ENCODE data around the gene VCAN. TPM values are rescaled to one million over a fixed set of nuclear protein-coding genes. Genes with fewer than 3 reads are reported as not detected.

Gene VCAN
- polyA plus RNA-seq, 1 experiment = 38.0 TPM

DNA sequence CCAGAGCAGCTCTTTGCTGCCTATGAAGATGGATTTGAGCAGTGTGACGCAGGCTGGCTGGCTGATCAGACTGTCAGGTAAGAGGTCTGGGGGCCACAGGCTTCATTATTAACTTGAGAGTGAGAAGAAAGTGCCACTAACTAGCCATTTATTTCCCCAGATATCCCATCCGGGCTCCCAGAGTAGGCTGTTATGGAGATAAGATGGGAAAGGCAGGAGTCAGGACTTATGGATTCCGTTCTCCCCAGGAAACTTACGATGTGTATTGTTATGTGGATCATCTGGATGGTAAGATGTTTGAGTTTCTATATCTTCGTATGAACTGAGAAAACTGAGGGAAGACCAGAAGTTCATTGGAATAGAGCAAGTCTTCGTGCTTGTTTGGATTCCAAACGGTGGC, 22.1 kb downstream of the VCAN start:
- CTCF ChIA-PET = interaction anchor here (1.0 to 1.4 kb wide), 2 partner anchors 10 to 20 kb away, joined by 3 to 4 read pairs; no protein-coding TSS in a partner anchor
- no peak for TF ChIP-seq CTCF (IDR thresholded peaks at IDR 0.05; ENCODE audit: insufficient read depth, low read depth, low read length)
- H3K36me3 ChIP-seq (ENCODE audit: control insufficient read depth, insufficient read depth, low read length) = no peaks in the 10 kb centered on the region
- no peak overlapping the region for H3K4me3 ChIP-seq (ENCODE audit: low read depth, low read length)
- no peak for DNase-seq (ENCODE audit: low read depth)
- H3K27me3 ChIP-seq (ENCODE audit: control insufficient read depth, insufficient read depth, low read length) = no peaks in the 10 kb centered on the region
- POLR2A ChIA-PET = no interaction called here

DNA sequence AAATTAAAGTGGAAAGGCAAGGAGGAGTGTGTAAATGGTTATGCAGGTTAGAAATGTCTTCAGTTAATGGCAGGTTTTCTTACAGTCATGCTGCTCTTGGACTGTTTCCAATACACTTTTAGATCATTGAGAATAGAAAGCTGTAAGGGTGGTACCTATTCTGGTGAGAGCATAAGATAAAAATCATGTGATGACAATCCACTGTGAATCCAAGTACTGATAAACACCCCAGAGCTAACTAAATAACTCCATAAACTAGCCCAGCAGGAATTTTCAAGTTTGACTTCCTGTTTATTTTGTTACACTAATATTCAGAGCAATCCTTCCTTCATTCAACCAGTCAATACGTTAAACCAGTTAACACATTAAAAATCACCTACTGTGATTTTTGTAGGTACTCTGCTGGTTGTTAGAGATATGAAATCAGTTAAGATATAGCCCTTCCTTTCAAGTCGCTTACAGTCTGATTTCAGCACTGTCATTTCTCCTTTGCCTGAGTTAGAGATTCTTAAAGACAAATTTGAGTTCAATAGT, 22.6 kb downstream of the VCAN start:
- TF ChIP-seq CTCF (IDR thresholded peaks at IDR 0.05; ENCODE audit: insufficient read depth, low read depth, low read length) = no peak
- H3K36me3 ChIP-seq (ENCODE audit: control insufficient read depth, insufficient read depth, low read length) = no peaks in the 10 kb centered on the region
- H3K27me3 ChIP-seq (ENCODE audit: control insufficient read depth, insufficient read depth, low read length) = no peaks in the 10 kb centered on the region
- ChIA-PET POLR2A (no interaction called here), CTCF (interaction anchor here (1.0 to 1.9 kb wide), 3 partner anchors 15 to 19 kb away, joined by 3 to 5 read pairs (median 4); no protein-coding TSS in a partner anchor)
- no peak overlapping the region for H3K4me3 ChIP-seq (ENCODE audit: low read depth, low read length)
- no peak for DNase-seq (ENCODE audit: low read depth)

DNA sequence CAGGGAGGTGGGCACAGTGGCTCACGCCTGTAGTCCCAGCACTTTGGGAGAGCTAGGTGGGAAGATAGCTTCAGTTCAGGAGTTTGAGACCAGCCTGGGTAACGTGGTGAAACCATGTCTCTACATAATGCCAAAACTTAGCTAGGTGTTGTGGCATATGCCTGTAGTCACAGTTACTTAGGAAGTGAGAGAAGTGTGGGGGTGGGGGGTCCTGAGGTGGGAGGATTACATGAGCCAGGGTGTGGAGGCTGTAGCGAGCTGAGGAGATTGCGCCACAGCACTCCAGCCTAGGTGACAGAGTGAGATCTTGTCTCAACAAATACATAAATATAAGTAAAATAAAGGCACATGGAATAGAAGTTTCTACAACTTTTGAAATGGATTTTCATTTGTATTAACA, 23.1 kb downstream of the VCAN start:
- ChIA-PET POLR2A (no interaction called here), CTCF (interaction anchor here (0.9 to 1.9 kb wide), 5 partner anchors 16 to 63 kb away, joined by 3 to 5 read pairs (median 3); no protein-coding TSS in a partner anchor)
- Histone ChIP-seq H3K4me3 (ENCODE audit: low read depth, low read length) (no peak overlapping the region), H3K36me3 (ENCODE audit: control insufficient read depth, insufficient read depth, low read length) (no peaks in the 10 kb centered on the region), H3K27me3 (ENCODE audit: control insufficient read depth, insufficient read depth, low read length) (no peaks in the 10 kb centered on the region)
- DNase-seq (ENCODE audit: low read depth) = no peak
- no peak for TF ChIP-seq CTCF (IDR thresholded peaks at IDR 0.05; ENCODE audit: insufficient read depth, low read depth, low read length)

DNA sequence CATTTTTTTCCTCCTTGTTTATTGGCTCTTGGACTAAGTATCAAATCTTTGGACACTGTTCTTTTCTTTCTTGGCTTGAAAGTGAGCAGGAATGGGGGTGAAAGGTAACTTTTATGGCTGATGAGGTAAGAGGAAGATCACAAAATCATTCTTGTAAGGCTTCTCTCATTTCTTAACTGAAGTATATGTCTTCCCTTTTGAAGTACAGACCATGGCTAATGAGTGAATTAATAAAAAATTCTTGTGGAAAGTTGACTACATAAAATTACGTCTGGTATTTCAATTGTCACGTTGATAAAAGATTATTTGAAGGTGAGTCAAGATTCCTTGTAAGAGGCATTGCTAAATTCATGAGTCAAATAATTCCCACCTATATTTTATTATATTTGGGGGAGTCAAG, 25.1 kb downstream of the VCAN start:
- POLR2A ChIA-PET = no interaction called here
- CTCF ChIA-PET = no interaction called here
- Histone ChIP-seq H3K27me3 (ENCODE audit: control insufficient read depth, insufficient read depth, low read length) (no peaks in the 10 kb centered on the region), H3K4me3 (ENCODE audit: low read depth, low read length) (no peak overlapping the region), H3K36me3 (ENCODE audit: control insufficient read depth, insufficient read depth, low read length) (no peaks in the 10 kb centered on the region)
- no peak for DNase-seq (ENCODE audit: low read depth)
- TF ChIP-seq CTCF (IDR thresholded peaks at IDR 0.05; ENCODE audit: insufficient read depth, low read depth, low read length) = no peak

DNA sequence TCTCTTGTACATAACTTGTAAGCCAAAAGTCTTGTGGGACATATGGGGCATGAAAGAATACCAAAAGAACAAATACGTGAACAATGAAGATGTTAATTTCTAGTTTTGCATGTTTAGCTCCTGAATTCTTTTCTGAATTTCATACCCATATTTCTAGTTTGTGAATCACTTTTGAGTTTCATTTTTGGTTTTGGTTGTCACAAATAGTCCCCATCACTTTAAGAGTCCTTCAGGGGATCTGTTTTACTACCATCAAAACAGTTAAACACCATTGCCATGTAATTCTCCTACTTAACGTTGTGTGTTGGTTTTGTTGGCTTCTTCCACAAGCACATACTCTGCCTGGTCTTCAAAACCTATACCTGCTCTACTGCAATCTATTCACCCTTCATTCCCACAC, 27.0 kb downstream of the VCAN start:
- no peak for TF ChIP-seq CTCF (IDR thresholded peaks at IDR 0.05; ENCODE audit: insufficient read depth, low read depth, low read length)
- Histone ChIP-seq H3K4me3 (ENCODE audit: low read depth, low read length) (no peak overlapping the region), H3K27me3 (ENCODE audit: control insufficient read depth, insufficient read depth, low read length) (no peaks in the 10 kb centered on the region), H3K36me3 (ENCODE audit: control insufficient read depth, insufficient read depth, low read length) (no peaks in the 10 kb centered on the region)
- POLR2A ChIA-PET = no interaction called here
- DNase-seq (ENCODE audit: low read depth) = no peak
- CTCF ChIA-PET = no interaction called here
